Measurements from ENCODE around the gene TGFBRAP1. TPM values are rescaled to one million over a fixed set of nuclear protein-coding genes. Genes with fewer than 3 reads are reported as not detected.

The TGFBRAP1 gene
- total and polyA plus RNA-seq, 9 of the 15 experiments (the other 6 are each of a cell fraction or from before 2014, with no cell fraction given): 3.7 to 18.0 (median 11.0) TPM

- Histone ChIP-seq H2AFZ (ENCODE audit: low read depth, low read length) (no peak overlapping the region), H3K27me3 (ENCODE audit: control insufficient read depth in 2 of 2, insufficient read depth in 2 of 2, low read length in 2 of 2) (peaks cover 0 to 6% of the 10 kb centered on the region in 2 experiments; a peak in 1 of 5 replicates), H4K20me1 (replicated peaks; ENCODE audit: control insufficient read depth, insufficient read depth, low read length) (no peaks in the 10 kb centered on the region; the same call in 1 of the 2 replicates), H3K79me2 (ENCODE audit: control insufficient read depth, insufficient read depth, low read length) (no peaks in the 10 kb centered on the region), H3K9ac (ENCODE audit: insufficient read depth in 1 of 2, low read depth in 2 of 2, low read length in 2 of 2) (no peak overlapping the region), H3K27ac (ENCODE audit: extremely low read depth, low read depth, low read length) (no peak overlapping the region), H3K36me3 (ENCODE audit: control insufficient read depth, insufficient read depth, low read length) (peaks cover 19% of the 10 kb centered on the region; the same call in 2 of the 3 replicates), H3K9me1 (ENCODE audit: control insufficient read depth, insufficient read depth, low read length) (no peaks in the 10 kb centered on the region), H3K4me1 (replicated peaks in 1 of 2; ENCODE audit: control insufficient read depth in 2 of 2, insufficient read depth in 2 of 2, low read length in 2 of 2) (peaks cover 9 to 13% of the 10 kb centered on the region in 2 experiments; a peak in 3 of 5 replicates), H3K4me2 (ENCODE audit: insufficient read depth, low read length) (peak overlapping the region; percentile 33), H3K9me3 (replicated peaks; ENCODE audit: control insufficient read depth, insufficient read depth, low read depth, low read length) (no peaks in the 10 kb centered on the region), H3K4me3 (no peak overlapping the region)
- in situ Hi-C loops (cut with MboI): no loop called here
- CTCF ChIA-PET (ENCODE audit: low intra/inter-chr PET ratio): no interaction called here
- BruUV-seq (replicated peaks): no TSS peak
- intact Hi-C loops (cut with micrococcal nuclease): no loop called here
- ATAC-seq (peak; percentile 84), FAIRE-seq (peak; percentile 88), DNase-seq (ENCODE audit: extremely low read depth in 1 of 4, low spot score in 3 of 4) (peak; percentile 34 to 60 (median 48))
- WGBS (ENCODE audit: insufficient coverage, low coverage, missing lambda C conversion rate): 13% methylated on average over 10 of the region's 10 CpGs
- POLR2A ChIA-PET: interaction anchor here (1.1 to 1.3 kb wide), 2 partner anchors 13 to 73 kb away, joined by 3 read pairs; no protein-coding TSS in a partner anchor
- TF ChIP-seq MEIS2 (IDR thresholded peaks at IDR 0.05; ENCODE audit: partially characterized antibody) (peak; percentile 81), CBFA2T3 (IDR thresholded peaks at IDR 0.05) (peak; percentile 74), ZNF444 (CRISPR knock-in tag; IDR thresholded peaks at IDR 0.05) (0 out of 2 replicates have a peak, but pooled peaks have one; percentile 53), TOE1 (IDR thresholded peaks at IDR 0.05; ENCODE audit: borderline replicate concordance) (peak; percentile 53; the same call in 1 of the 2 replicates), TOE1 (CRISPR knock-in tag; IDR thresholded peaks at IDR 0.05; ENCODE audit: borderline replicate concordance, low read depth) (no peak), NRF1 (conservative IDR thresholded peaks at IDR 0.05 in 1 of 2, IDR thresholded peaks at IDR 0.05 in 1 of 2) (peak; percentile 31 to 54), CREM (IDR thresholded peaks at IDR 0.05; ENCODE audit: low read depth) (0 out of 2 replicates have a peak, but pooled peaks have one; percentile 7), TCF3 (CRISPR knock-in tag; IDR thresholded peaks at IDR 0.05) (peak; percentile 33; the same call in 1 of the 2 replicates), HMG20B (CRISPR knock-in tag; IDR thresholded peaks at IDR 0.05) (no peak), TRIM24 (IDR thresholded peaks at IDR 0.05) (0 out of 4 replicates have a peak, but pooled peaks of 1 of the 2 experiments have one; percentile 12), ARID1B (IDR thresholded peaks at IDR 0.05) (peak; percentile 55), MTA2 (IDR thresholded peaks at IDR 0.05; ENCODE audit: low read depth) (peak; percentile 36; the same call in 1 of the 2 replicates), MIER1 (IDR thresholded peaks at IDR 0.05; ENCODE audit: low read depth) (no peak), RAD51 (IDR thresholded peaks at IDR 0.05; ENCODE audit: borderline replicate concordance, low read depth) (peak; percentile 74), MAFK (IDR thresholded peaks at IDR 0.05; ENCODE audit: low read length) (no peak), BHLHE40 (IDR thresholded peaks at IDR 0.05; ENCODE audit: low read length) (peak; percentile 66), USF2 (CRISPR knock-in tag; IDR thresholded peaks at IDR 0.05) (peak; percentile 64)
- TF ChIP-seq, protein P1, sequence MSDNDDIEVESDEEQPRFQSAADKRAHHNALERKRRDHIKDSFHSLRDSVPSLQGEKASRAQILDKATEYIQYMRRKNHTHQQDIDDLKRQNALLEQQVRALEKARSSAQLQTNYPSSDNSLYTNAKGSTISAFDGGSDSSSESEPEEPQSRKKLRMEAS (CRISPR knock-in tag; IDR thresholded peaks at IDR 0.05): 0 out of 2 replicates have a peak, but pooled peaks have one; percentile 24
- TF ChIP-seq, protein P2, sequence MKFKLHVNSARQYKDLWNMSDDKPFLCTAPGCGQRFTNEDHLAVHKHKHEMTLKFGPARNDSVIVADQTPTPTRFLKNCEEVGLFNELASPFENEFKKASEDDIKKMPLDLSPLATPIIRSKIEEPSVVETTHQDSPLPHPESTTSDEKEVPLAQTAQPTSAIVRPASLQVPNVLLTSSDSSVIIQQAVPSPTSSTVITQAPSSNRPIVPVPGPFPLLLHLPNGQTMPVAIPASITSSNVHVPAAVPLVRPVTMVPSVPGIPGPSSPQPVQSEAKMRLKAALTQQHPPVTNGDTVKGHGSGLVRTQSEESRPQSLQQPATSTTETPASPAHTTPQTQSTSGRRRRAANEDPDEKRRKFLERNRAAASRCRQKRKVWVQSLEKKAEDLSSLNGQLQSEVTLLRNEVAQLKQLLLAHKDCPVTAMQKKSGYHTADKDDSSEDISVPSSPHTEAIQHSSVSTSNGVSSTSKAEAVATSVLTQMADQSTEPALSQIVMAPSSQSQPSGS (CRISPR knock-in tag; IDR thresholded peaks at IDR 0.05): no peak
- TF ChIP-seq, protein P3, sequence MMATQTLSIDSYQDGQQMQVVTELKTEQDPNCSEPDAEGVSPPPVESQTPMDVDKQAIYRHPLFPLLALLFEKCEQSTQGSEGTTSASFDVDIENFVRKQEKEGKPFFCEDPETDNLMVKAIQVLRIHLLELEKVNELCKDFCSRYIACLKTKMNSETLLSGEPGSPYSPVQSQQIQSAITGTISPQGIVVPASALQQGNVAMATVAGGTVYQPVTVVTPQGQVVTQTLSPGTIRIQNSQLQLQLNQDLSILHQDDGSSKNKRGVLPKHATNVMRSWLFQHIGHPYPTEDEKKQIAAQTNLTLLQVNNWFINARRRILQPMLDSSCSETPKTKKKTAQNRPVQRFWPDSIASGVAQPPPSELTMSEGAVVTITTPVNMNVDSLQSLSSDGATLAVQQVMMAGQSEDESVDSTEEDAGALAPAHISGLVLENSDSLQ (IDR thresholded peaks at IDR 0.05): peak; percentile 64; the same call in 1 of the 2 replicates
These were observed 66.9 kb downstream of the TGFBRAP1 start for GRCh38 chr2:105262651-105263091.
